ENCODE results near the gene FLAD1. TPM values are rescaled to one million over a fixed set of nuclear protein-coding genes. Genes with fewer than 3 reads are reported as not detected.

The FLAD1 gene
- polyA plus RNA-seq, 2 of the 4 experiments (the other 2 are of a cell fraction): 34.1 to 43.5 TPM

DNA sequence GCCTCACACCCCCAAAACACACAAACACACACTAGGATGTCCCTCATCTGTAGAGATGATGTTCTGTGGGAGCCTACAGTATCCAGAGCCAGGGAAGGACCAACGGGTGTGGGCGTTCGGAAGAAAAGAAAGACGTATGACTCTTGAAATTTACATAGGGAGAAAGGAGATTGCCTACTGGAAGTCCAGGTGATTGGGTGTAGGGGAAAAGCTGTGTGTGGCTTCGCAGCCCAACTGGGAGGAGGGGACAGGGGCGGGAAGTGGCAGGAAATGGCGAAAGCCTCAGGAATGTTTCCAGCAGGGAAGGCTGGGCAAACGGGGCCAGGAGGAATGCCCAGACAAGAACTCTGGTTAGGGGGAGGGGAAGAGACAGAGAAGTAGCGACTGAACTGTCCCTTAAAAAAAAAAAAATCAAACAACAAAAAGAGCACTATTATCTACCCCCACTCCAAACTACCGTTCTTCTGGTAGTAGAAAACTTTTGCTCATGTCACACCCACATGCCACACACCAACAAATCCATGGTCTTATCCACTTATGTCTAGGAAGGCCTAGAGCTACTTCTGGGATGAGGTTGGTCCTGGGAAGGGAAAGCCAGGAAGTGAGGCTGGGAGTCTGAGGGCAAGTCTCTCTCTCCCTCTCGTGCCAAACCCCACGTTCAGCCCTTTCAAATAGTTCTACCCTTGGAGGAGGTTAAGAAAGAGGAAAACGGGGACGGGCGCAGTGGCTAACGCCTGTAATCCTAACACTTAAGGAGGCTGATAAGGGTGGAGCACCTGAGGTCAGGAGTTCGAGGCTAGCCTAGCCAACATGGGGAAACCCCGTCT lies 10.4 kb upstream of the FLAD1 start:
- Histone ChIP-seq H3K4me2 (peak overlapping the region; percentile 99), H3K4me1 (peaks cover 47% of the 10 kb centered on the region), H3K27ac (peak overlapping the region; percentile 98 to 100), H3K9me3 (no peaks in the 10 kb centered on the region), H3K4me3 (peak overlapping the region; percentile 65)
- POLR2A ChIA-PET: interaction anchor here (0.6 to 6.3 kb wide), 15 partner anchors 11 to 239 kb away, joined by 3 to 91 read pairs (median 11); partner anchors contain the start of genes ADAM15, FLAD1, LENEP and PBXIP1
- TF ChIP-seq, protein P1, sequence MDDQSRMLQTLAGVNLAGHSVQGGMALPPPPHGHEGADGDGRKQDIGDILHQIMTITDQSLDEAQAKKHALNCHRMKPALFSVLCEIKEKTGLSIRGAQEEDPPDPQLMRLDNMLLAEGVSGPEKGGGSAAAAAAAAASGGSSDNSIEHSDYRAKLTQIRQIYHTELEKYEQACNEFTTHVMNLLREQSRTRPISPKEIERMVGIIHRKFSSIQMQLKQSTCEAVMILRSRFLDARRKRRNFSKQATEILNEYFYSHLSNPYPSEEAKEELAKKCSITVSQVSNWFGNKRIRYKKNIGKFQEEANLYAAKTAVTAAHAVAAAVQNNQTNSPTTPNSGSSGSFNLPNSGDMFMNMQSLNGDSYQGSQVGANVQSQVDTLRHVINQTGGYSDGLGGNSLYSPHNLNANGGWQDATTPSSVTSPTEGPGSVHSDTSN (IDR thresholded peaks at IDR 0.05): 0 out of 2 replicates have a peak, but pooled peaks have one; percentile 39
- TF ChIP-seq PHF8 (IDR thresholded peaks at IDR 0.05; ENCODE audit: borderline replicate concordance, low read depth) (0 out of 2 replicates have a peak, but pooled peaks have one; percentile 29), EHF (CRISPR knock-in tag; IDR thresholded peaks at IDR 0.05) (no peak), HOXA7 (CRISPR knock-in tag; IDR thresholded peaks at IDR 0.05) (peak; percentile 91; the same call in 1 of the 2 replicates), EP300 (IDR thresholded peaks at IDR 0.05) (peak in 1 of 2 experiments; percentile 74; a peak in 2 of 5 replicates), RARB (CRISPR knock-in tag; IDR thresholded peaks at IDR 0.05) (peak; percentile 69), HOXB5 (CRISPR knock-in tag; IDR thresholded peaks at IDR 0.05) (no peak), TFCP2L1 (CRISPR knock-in tag; IDR thresholded peaks at IDR 0.05) (peak; percentile 23; the same call in 1 of the 2 replicates), HOXB13 (CRISPR knock-in tag; IDR thresholded peaks at IDR 0.05; ENCODE audit: low read depth) (0 out of 2 replicates have a peak, but pooled peaks have one; percentile 38), FOSB (CRISPR knock-in tag; IDR thresholded peaks at IDR 0.05) (peak; percentile 80; the same call in 1 of the 2 replicates), CHD2 (IDR thresholded peaks at IDR 0.05; ENCODE audit: low read length, partially characterized antibody) (no peak), MAZ (IDR thresholded peaks at IDR 0.05; ENCODE audit: borderline replicate concordance, low read depth, low read length) (0 out of 2 replicates have a peak, but pooled peaks have one; percentile 25), CEBPB (IDR thresholded peaks at IDR 0.05) (peak; percentile 60 to 90; a peak in 3 of 4 replicates), FOSL2 (IDR thresholded peaks at IDR 0.05) (no peak), FOSL2 (CRISPR knock-in tag; IDR thresholded peaks at IDR 0.05) (no peak; the same call in 1 of the 2 replicates), POLR2AphosphoS2 (conservative IDR thresholded peaks at IDR 0.05; ENCODE audit: low read length) (0 out of 2 replicates have a peak, but pooled peaks have one; percentile 6), GATA3 (IDR thresholded peaks at IDR 0.05; ENCODE audit: borderline replicate concordance) (peak; percentile 51; the same call in 1 of the 2 replicates), JUN (IDR thresholded peaks at IDR 0.05) (peak in 1 of 2 experiments; percentile 83; a peak in 4 of 5 replicates), MAFK (IDR thresholded peaks at IDR 0.05; ENCODE audit: partially characterized antibody) (no peak)
- TF ChIP-seq, protein P2, sequence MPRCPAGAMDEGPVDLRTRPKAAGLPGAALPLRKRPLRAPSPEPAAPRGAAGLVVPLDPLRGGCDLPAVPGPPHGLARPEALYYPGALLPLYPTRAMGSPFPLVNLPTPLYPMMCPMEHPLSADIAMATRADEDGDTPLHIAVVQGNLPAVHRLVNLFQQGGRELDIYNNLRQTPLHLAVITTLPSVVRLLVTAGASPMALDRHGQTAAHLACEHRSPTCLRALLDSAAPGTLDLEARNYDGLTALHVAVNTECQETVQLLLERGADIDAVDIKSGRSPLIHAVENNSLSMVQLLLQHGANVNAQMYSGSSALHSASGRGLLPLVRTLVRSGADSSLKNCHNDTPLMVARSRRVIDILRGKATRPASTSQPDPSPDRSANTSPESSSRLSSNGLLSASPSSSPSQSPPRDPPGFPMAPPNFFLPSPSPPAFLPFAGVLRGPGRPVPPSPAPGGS (IDR thresholded peaks at IDR 0.05): peak; percentile 23; the same call in 1 of the 3 replicates
- TF ChIP-seq, protein P3, sequence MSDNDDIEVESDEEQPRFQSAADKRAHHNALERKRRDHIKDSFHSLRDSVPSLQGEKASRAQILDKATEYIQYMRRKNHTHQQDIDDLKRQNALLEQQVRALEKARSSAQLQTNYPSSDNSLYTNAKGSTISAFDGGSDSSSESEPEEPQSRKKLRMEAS (IDR thresholded peaks at IDR 0.05): peak; percentile 90
- TF ChIP-seq, protein P4, sequence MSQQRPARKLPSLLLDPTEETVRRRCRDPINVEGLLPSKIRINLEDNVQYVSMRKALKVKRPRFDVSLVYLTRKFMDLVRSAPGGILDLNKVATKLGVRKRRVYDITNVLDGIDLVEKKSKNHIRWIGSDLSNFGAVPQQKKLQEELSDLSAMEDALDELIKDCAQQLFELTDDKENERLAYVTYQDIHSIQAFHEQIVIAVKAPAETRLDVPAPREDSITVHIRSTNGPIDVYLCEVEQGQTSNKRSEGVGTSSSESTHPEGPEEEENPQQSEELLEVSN (IDR thresholded peaks at IDR 0.05; ENCODE audit: borderline replicate concordance, low read depth): peak; percentile 96
- CTCF ChIA-PET: interaction anchor here (0.7 to 2.2 kb wide), 2 partner anchors 112 to 119 kb away, joined by 3 to 7 read pairs; no protein-coding TSS in a partner anchor
- 2% methylated on average over 18 of the region's 18 CpGs for WGBS (ENCODE audit: missing lambda C conversion rate)
- DNase-seq (ENCODE audit: low read depth in 1 of 2, low spot score in 1 of 2) (peak; percentile 85 to 97), ATAC-seq (peak; percentile 20 to 48), FAIRE-seq (no peak)
